Epidermal melanocyte (primary cell): ENCODE results near the gene CXorf65.
A peak's percentile ranks its signal among the peaks of the same experiment; 100 is the strongest.

Experiments used
- DNase-seq: peaks from one replicate; pipeline ENCODE4 v3.0.0; 2011; ENCODE audit warnings: low spot score; ENCODE audit not compliant: insufficient read length

The CXorf65 gene

GRCh38 chrX:71106427-71106826, at the start of gene CXorf65:
TSS of gene CXorf65 (minus strand) at chrX:71106740. CDS start at chrX:71106556, 184 bp downstream.
- DNase-seq = no peak

GRCh38 chrX:71154641-71155040, 48.1 kb upstream of the CXorf65 start:
- DNase-seq = no peak

- no peak for DNase-seq
Observed at GRCh38 chrX:71154196-71154595, 47.7 kb upstream of the CXorf65 start.

- no peak for DNase-seq
Observed at GRCh38 chrX:71151366-71151765, 44.8 kb upstream of the CXorf65 start.

- no peak for DNase-seq
Observed at GRCh38 chrX:71148278-71148663, 41.7 kb upstream of the CXorf65 start.

- DNase-seq = no peak
Observed at GRCh38 chrX:71147496-71148277, 41.1 kb upstream of the CXorf65 start.

- no peak for DNase-seq
Observed at GRCh38 chrX:71144651-71145050, 38.1 kb upstream of the CXorf65 start, which contains the start of gene NLGN3. TSS of gene NLGN3 (plus strand) at chrX:71144841. CDS start at chrX:71147750, 2,909 bp downstream.

GRCh38 chrX:71143508-71143907, 37.0 kb upstream of the CXorf65 start:
- no peak for DNase-seq

GRCh38 chrX:71140440-71140839, 33.9 kb upstream of the CXorf65 start:
- no peak for DNase-seq

GRCh38 chrX:71131510-71131909, 25.0 kb upstream of the CXorf65 start:
- DNase-seq = no peak

- DNase-seq = peak; percentile 42
Observed at GRCh38 chrX:71128915-71129765, 22.6 kb upstream of the CXorf65 start.

- no peak for DNase-seq
Observed at GRCh38 chrX:71128166-71128833, 21.8 kb upstream of the CXorf65 start.

GRCh38 chrX:71118985-71119535, 12.5 kb upstream of the CXorf65 start:
- DNase-seq = no peak

- DNase-seq = peak; percentile 62
Observed at GRCh38 chrX:71118032-71118984, 11.8 kb upstream of the CXorf65 start, which contains the start of gene MED12. TSS of gene MED12 (plus strand) at chrX:71118596. CDS start at chrX:71118755, 159 bp downstream.

- DNase-seq = no peak
Observed at GRCh38 chrX:71117358-71117757, 10.8 kb upstream of the CXorf65 start.

GRCh38 chrX:71111921-71112431, 5.4 kb upstream of the CXorf65 start:
- DNase-seq = no peak

GRCh38 chrX:71111141-71111843, 4.8 kb upstream of the CXorf65 start, which contains the start of gene IL2RG:
TSS of gene IL2RG (minus strand) at chrX:71111577. CDS start at chrX:71111539, 38 bp downstream.
- DNase-seq = no peak

GRCh38 chrX:71109051-71109450, 2.5 kb upstream of the CXorf65 start:
- no peak for DNase-seq

GRCh38 chrX:71107762-71108360, 1.3 kb upstream of the CXorf65 start:
- DNase-seq = no peak
